Measurements from ENCODE around the gene SNCA.
A peak's percentile ranks its signal among the peaks of the same experiment; 100 is the strongest.

The SNCA gene

GRCh38 chr4:89836897-89837384 is at the start of gene SNCA:
SNCA (minus strand) TSS chr4:89837161; CDS start chr4:89835667, 1,494 bp downstream.
- peak; percentile 10 for DNase-seq

DNA sequence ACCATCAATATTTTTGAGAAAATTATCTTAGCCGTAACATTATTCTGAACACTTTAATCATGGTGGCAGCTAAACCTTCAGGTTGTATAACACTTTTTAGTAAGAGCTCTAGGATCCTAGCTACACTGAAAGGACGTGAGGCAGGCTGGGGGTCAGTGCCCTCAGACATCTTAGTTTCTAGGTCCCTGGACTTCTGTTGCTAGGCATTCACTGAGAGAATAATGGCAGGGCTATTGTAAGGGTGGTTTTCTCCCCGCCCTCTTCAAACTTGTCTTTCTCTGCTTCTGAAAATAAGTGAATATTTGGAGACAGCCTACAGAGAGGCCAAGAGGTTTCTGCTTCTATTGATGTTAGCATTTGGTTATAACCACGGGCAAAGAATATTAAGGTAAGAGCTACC is 42.3 kb upstream of the SNCA start:
- no peak for DNase-seq

- DNase-seq: no peak
Measured at GRCh38 chr4:89878611-89879010, 41.6 kb upstream of the SNCA start.

GRCh38 chr4:89876548-89876947 is 39.6 kb upstream of the SNCA start:
- no peak for DNase-seq

GRCh38 chr4:89871211-89871610 is 34.2 kb upstream of the SNCA start:
- DNase-seq: no peak

- no peak for DNase-seq
Measured at GRCh38 chr4:89868999-89869589, 32.1 kb upstream of the SNCA start.

GRCh38 chr4:89868276-89868675 is 31.3 kb upstream of the SNCA start:
- no peak for DNase-seq

- no peak for DNase-seq
Measured at GRCh38 chr4:89863533-89863932, 26.6 kb upstream of the SNCA start.

DNA sequence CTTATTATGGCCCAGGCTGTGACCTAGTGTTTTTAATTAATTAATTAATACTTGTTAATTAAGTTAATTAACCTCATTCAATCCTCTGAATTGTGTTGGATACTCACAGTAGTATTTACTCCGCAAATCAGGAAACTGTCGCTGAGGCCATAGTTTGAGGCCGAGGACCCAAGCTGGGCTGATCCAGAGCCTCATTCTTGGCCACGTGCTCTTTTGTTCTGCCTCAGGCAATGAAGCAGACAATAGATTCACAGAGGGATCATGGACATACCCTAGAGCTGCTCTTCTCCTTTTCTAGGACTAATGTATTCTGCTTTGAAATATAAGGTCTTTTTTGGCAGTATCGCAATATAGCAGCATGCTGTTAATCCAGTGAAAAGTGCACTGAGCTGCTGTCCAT is 24.0 kb upstream of the SNCA start:
- no peak for DNase-seq

DNA sequence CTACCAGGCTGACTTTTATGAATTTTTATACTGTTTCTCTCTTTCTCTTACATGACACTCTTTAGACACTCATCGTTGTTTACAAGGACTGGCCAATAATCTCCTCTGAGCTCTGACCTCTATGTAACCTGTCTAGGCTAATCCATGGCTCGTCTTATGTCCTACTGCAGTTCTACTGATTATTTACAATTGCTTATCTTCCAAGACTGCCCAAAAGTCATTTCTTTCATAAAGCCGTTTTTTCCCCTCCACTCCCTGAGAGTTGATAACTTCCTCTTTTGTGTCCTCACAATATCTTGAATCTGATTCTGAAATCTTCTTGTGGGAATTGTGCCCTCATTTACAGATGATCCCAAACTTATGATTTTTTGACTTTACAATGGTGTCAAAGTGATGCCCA is 18.3 kb upstream of the SNCA start:
- DNase-seq: no peak

DNA sequence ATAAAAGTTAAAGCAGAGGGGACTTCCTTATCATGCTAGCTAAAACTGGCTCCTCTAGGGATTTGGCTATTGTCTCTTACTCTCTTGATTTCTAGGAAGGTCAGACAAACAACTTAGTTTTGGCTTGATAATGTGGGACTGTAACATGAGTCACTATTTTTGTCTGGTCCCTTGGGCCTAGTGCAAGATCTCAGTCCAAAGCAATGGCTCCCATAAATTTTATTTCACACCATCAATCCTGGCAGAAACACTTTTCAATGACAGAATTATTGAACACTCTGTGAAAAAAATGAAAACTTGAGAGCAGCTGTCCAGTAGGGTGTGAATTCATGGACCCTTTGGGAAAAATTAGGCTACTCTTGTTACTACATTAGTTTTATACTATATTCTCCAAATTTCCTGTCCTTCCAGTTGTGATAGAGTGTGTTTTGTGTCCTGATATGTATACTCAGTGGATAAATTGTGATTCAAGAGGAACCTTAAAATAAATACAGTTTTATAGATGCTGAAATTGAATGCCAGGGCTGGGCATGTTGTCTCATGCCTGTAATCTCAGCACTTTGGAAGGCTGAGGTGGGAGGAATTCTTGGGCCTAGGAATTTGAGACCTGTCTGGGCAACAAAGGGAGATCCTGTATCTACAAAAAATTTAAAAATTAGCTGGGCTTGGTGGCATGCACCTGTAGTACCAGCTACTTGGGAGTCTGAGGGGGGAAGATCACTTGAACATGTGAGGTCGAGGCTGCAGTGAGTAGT is 10.8 kb upstream of the SNCA start:
- DNase-seq: no peak

DNA sequence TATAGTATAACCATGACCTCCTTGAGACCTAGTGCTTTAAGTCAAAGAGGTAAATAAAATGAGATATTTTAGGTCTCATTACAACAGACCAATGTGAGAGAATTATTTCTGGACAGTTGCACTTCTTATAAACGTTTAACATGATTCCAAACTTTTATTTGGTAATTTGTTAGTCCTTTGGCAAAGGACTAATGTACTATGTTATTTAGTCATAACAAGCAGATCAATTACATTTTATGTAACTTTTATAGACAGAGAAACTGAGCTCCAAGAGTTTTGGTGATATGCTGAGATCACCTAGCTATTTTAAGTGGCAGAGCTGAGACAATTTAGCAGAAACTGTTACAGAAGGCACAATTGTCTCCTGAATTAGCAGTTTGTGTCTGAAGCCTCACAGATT is 2.6 kb upstream of the SNCA start:
- DNase-seq: no peak

- no peak for DNase-seq
Measured at GRCh38 chr4:89837993-89838390, 1.0 kb upstream of the SNCA start.

GRCh38 chr4:89837385-89837992 is 528 bp upstream of the SNCA start:
- peak; percentile 3 for DNase-seq

DNA sequence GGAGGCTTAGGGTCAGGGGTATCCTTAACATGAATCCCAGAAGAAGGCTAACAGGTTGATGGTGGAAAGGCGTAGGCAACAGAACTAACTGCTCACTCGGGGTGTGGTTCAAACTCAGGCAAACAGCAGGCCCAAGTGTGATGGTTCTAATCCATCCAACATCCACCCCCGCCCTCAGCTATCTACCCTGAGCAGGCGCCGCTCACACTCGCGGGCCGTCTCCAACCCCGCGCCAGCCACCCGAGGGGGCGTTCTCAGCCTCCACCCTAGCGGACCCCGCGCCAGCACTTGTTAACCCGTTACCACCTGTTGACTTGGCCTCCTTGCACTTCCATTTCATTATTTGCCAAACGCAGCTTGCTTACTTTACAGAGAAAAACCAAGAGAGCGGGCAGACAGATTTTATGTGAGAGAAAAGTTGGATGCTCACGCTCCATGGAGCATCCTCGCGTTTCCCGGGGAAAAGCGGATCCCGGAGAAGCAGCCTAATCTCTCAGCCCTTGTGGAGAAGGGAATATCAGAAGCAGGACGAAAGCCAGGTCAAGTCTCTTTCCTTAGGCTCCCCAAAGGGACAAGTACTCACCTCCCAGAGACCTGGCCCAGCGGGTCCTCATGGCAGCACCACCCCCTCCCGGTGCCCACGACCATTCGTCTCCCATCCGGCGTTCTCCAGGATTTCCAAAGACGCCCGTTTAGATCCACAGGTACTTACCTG is 773 bp downstream of the SNCA start:
- DNase-seq: no peak

GRCh38 chr4:89835413-89835812 is 1.5 kb downstream of the SNCA start:
- DNase-seq: no peak

DNA sequence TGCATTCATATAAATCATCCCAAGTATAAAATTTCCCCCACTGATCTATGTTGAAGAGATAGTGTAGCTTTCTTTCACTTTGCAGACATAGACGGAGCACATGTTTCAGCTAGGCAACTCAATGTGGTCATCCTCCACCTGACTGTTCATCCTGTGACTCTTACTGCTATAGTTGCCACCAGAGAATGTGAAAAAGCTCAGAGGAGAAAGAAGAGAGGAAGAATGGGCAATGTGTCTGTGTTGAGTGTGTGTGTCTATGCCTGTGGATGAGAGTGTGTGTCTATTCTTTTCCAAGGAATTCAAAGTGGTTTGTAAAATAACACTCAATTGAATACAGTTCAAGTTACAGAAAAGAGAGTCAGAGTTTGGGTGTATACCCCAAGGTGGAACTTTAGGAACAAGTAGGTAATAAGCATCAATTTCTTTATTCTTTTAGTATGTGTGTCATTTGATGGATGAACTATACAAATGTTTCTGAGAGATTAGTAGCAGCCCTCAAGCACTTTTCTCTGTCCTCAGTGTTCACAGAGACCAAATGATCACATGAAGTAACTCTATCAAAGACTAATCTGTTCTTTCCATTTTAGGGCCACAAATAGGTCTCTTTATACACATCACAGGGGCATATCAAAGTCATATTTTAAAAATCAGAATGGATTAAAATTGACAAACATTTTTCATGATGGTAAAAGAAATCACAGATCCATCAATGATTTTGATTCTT is 2.3 kb downstream of the SNCA start:
- DNase-seq: no peak

GRCh38 chr4:89829470-89830138 is 7.4 kb downstream of the SNCA start:
- DNase-seq: no peak

GRCh38 chr4:89823416-89823815 is 13.5 kb downstream of the SNCA start:
- DNase-seq: no peak

DNA sequence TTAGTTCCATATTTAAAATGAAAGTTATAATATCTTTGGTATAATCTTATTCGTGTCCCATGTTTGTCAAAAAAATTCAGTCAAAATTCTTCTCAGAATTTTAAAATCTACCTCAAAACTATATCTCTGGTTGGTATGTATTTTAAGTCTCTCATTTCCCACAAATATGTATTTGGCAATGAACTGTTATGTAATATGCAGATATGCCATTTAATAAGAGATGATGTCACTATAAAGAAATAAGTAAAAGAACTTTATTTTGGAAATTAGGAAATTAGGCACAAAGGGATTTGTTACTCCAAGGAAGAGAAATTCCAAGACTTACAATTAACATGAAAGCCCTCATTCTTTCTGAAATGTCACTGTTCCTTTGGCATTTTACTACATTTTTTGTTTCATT is 15.3 kb downstream of the SNCA start:
- no peak for DNase-seq

DNA sequence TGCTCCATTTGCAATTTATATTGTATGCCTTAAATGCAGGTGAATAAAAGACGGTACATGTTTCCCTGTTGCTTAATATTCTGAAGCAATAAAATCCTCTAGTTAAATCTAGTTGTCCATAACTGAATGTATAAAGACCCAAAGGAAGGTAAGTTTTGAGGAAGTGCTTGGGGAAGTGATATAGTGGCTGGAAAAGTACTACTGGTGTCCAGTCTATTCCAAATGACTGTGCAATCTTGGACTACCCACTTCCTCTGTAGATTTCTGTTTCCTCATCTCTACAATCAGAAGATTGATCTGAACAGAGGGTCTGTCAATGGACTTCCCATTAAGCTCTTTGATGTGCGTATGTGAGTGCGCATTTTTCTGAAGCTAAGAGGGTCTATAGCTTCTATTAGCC is 17.0 kb downstream of the SNCA start:
- DNase-seq: no peak

GRCh38 chr4:89814362-89814761 is 22.6 kb downstream of the SNCA start:
- no peak for DNase-seq
